Left lobe of liver (tissue), 2 donors: Measurements from ENCODE around the gene NRG3. TPM values are rescaled to one million over a fixed set of nuclear protein-coding genes. Genes with fewer than 3 reads are reported as not detected.
"Not testable (repeated sequence)": the region's sequence is repeated elsewhere in the genome, so short reads cannot be mapped to it uniquely, and the experiment has no call there.

ENCODE experiments used
- ATAC-seq: fragments of 200-7000 bp; cut with Tn5 transposase; one replicate; pipeline ENCODE4 v1.9.1; 2020; ENCODE audit warnings: mild to moderate bottlenecking, moderate library complexity
- DNase-seq: peaks from one replicate; pipeline ENCODE4 v3.0.0-alpha.2; 2020; ENCODE audit warnings: low spot score
- total RNA-seq: library from RNA; stranded (reverse); gene quantifications from one replicate; pipeline ENCODE4 v1.2.1, GENCODE V29; 2021
- donor health status: DM: no; HTN: no; CAD: no; lungs with moderate emphysema.
- donor health status: DM: no; HTN: yes; CAD: no.

Gene NRG3
- total RNA-seq, 1 donor from 2014 or later, result 1.1 TPM

DNA sequence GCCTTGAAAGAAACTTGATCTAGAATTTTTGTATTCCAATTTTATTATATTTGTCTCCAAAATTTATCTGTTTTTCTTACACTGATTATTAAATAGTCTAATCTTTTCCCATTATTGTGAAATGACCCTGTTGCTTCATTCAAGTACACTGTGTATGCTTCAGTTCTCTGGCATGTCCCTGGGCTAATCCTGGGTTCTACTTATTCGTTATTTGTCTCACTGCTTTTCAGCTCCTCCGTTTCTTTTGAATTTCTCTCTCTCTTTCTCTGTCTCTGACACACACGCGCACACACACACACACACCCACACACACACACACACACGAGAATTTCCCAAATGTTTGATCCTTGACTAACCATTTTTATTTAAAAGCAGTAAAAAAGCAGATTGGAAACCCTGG is 768.6 kb downstream of the NRG3 start:
- peak; percentile 69 for ATAC-seq

DNA sequence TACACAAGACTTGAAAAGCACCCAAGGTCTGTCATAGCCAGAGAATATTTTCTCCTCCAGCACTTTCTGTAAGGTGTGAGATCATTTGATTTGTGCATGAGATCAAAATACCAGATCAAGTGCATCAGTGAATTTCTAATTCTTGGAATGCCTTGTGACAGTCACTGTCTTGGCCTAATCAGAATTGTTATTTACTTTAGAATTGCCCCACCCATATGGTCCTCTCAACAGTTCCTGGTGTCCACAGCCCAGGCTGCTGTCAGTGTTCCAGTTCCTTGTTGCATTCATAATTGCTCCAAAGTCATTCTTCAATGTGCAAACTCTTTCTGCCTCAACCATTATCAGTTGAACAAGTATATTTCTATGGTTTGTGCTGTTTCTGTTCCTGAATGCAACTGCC is 770.2 kb downstream of the NRG3 start:
- DNase-seq (no peak), ATAC-seq (no peak)

More for the DNA sequence above, 768.6 kb downstream of the NRG3 start:
- DNase-seq, result no peak

DNA sequence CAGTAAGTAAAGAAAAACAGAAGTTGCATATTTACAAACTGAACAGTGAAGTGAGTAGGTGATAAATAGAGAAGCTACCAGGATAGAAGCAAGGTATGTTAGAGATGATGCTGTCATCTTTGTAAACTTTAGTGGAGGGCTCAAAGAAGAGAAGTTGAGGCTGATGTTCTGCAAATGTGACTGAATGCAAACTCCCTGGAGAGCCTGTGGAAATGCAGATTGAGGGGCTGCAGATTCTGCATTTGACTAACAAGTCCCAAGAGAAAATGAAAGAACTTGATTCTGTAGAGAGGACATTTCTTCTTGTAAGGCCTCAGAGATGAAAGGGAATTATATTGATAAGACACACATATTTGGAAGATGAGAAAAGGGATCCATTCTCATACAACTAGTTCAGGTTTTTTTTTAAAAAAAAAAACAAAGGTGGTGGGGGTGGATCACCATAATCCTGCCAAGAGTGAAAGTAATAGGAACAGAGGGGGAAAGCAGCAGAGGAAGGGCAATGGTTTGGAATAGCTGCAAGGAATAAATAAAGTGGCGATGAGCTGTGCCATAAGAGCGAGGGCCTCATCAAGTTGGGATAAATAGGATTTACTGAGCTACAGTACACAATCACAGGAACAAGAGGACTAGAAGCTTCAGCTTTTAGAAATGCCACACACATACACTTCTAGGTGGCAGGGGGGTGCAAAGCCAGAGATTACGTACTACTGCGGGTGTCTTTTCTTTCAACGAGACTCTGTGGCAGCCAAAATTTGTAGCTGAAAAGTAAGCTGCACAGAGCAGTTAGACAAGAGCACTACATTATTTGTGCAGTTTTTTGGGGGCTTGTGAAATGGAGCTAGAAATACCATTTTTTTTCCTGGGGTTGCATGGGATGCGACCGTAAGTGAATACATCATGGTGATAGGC is 778.5 kb downstream of the NRG3 start:
- ATAC-seq, result no peak
- DNase-seq, result no peak

DNA sequence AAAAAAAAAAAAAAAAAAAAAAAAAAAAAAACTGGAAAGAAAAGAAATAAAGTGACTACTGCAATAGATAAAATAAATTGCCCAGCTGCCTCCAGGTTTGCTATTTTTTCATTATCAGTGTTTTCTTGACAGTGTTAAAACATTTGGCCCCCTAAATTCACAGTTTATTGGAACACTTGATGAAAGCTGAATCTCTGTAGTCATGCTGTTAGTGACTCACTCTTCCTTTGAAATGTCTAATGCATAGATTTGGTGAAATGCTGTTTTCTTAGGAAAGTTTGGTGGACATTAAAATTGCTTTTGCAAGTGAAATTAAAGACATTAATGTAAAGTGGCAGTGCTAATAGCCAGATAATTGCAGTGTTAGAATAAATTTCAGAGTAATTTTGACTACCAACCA is 785.2 kb downstream of the NRG3 start:
- no peak for ATAC-seq
- no peak for DNase-seq

DNA sequence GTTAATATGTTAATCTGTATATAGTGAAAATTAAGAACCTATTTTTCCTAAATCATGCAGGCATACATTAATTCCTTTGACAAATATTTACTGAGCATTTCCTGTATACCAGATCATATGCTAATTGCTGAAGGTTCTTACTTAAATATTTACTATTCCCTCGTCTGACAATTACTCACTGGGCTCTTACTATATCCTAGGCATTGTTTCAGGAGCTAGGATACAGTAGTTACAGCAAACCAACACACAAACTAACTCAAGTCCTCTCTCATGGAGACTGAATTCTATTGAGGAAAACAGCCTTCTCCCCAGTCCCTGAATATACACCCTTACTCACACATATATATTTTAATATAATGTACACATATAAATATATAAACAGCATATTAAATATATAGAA is 786.0 kb downstream of the NRG3 start:
- DNase-seq, result no peak

DNA sequence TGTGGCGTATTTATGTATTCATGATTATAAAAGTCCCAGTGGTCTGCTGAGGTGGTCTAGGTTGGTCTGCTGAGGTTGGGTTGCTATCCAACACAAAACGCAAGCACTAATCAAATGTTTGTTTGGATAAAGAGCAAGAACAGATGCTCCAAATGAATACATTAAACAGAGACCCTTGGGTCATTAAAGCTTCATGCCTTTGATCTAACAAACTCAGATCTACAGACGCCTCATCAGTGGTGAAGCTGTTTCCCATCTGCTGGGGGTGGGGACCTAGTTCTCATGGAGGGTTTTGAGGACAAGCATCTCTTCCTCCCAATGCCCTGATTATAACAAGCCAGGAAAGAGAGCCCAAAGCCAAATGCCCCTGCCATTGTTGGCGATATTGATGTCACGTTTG is 786.7 kb downstream of the NRG3 start:
- DNase-seq (no peak), ATAC-seq (no peak)

More for the DNA sequence above, 786.0 kb downstream of the NRG3 start:
- ATAC-seq, result no peak

DNA sequence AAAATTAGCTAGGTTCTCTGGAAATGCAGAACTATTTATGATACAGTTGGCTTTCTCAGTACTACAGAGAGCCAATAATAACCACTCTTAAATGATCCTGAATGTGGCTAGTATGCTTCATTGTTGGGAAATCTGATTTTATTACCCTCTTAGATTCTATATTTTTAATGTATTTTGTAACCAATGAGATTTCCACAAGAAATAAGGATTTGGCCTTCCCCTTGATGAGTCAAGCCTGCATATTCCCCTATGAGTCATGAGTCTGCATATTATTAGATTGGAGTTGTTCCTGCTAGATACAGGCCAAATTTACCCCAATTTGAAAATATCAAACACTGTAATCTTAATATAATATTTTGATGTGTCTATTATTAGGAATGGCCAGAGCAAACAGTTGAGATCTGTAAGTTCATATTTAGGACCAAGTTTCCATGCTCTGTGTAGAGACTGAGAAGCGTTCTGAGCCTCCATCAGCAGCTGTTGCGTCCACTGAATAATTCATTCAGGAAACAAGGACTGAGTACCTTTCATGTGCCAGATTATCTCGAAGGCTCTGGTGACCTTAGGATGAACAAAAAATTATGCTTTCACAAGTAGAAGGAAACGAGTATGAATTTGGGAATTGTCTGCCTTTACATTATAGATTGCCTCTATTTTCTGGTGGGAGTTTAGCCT is 793.4 kb downstream of the NRG3 start:
- DNase-seq (no peak), ATAC-seq (no peak)

DNA sequence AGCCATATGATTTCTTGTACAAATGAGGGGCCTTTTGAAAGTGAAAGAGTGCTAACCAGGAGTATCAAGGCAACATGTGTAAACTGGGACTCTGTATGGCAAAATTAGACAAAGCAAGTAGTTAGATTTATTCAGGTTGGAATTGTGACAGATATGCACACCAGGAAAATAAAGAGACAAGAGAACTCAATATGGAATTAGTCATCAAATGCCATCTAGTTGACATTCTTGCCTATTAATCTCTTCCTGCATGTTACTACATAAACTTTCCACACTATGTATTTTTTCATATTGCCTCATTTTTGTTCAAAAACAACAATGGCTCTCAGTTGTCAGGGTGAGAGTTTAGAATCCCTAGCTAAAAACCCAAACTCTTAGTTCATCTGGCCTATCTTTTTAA is 799.0 kb downstream of the NRG3 start:
- DNase-seq (no peak), ATAC-seq (no peak)

DNA sequence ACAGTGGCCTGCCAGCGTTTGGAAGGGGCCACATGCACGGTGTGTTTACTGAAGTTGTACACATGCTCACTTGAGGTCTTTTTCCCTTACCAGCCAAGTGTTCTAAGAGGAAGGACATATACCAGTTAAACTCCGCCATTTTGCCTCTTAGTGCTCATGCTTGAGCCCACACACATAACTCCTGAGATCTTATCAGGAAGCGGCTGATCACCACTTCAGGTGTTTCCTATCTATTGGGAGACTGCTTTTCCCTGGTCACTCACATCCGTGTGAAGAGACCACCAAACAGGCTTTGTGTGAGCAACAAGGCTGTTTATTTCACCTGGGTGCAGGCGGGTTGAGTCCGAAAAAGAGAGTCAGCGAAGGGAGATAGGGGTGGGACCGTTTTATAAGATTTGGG is 802.9 kb downstream of the NRG3 start:
- ATAC-seq, DNase-seq: not testable (repeated sequence)

DNA sequence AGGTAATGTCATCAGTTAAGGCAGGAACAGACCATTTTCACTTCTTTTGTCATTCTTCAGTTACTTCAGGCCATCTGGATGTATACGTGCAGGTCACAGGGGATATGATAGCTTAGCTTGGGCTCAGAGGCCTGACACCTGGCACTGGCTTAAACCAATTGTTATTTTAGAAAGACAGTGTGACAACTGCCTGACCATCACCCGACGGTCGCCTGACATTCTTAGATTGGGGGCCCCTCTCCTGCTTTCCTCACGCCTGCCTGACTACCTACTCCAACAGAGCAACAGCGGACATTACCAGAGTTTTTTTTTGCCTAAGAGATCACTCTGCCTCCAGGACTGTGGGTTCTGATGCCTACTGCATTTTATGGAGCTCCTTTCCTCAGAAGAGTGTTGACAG is 803.5 kb downstream of the NRG3 start:
- ATAC-seq, DNase-seq: not testable (repeated sequence)

DNA sequence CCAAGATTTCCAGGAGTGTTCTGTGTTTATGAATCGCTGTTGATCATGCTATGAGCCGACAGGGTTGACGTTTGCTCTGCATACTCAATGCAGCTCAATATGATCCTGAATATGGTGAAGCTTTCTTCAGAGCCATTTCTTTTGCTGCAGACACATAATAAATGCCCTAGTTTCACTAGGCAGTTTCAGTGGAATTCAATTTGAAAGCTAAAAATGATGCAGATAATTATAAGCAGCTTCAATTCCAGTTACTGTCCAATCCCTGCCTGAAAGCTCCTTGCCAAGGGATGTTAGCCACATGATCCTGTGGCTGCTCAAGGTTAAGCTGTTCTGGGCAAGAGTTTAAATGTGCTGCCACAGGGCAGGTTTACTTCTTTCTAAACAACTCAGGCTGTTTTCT is 805.6 kb downstream of the NRG3 start:
- DNase-seq (no peak), ATAC-seq (no peak)

DNA sequence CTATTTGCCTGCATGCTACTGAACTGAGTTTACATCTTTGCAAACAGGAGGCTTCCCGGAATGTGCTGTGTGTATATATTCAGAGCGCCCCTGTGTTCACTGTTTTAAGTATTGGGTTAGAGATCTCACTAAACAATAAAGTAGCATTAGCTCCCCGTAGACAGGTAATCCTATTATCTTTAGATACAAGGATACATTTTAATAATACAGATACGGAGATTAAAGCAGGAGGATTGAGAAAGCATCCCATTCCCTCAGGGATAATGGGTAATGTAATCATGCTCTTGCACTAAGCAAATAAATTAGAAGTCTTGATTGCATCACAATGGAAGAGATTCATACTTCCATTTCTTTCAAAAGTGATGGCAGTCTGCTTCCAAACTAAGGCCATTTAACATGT is 809.0 kb downstream of the NRG3 start:
- DNase-seq (no peak), ATAC-seq (no peak)

DNA sequence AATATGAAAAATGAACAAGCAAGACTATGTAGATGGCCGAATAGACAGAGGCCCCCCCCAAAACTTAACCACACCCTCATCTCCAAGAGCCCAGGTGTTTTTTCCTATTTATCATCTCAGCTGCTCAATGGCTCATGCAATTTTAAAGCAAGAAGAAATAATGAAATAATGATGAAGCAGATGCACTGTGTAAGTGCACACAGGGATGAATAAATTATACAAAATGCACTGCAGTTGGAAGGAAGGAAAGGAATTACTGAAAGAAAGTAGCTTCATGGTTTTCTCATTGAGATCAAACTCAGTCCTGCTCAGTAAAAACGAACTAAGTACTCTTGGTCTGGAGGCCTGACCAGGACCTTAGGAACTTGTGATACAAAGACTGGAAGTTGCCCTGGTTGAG is 810.1 kb downstream of the NRG3 start:
- DNase-seq, result no peak
- no peak for ATAC-seq

DNA sequence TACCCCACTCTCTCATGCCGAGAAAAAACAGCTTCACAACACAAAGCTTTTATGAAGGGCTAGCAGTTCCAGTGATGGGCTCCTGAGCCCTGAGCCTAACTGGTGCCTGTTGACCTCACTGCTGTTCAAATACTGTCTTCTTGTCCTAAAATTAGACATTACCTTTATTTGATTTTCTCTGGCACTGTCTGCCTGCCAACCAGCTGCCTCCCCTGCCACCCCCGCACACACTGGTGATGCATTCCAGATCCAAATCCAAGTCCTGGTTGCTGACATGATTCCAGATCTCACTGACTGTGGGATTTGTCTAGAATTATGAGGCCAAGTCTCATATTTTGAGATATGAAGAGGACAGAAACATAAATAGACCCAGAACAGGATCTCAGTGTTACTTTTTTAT is 816.2 kb downstream of the NRG3 start:
- ATAC-seq (no peak), DNase-seq (no peak)

DNA sequence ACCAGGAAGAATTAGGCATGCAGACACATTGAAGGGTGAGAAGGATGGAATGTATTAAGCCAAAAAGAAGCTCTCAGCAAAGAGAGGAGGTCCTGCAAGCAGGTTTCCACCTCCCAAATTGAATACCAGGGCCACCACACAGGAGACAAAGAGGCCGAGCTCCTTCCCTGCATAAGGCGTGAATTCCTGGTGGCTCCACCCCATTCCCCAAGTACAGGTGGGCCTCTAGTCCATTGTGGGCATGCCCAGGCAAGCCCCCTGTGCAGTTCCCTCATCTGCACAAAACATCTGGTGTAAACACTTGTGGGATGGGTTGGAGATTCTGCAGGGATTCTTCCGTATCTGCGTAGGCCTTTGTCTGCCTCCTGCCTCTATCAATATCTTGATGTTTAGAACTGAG is 817.5 kb downstream of the NRG3 start:
- no peak for DNase-seq
- ATAC-seq, result no peak

DNA sequence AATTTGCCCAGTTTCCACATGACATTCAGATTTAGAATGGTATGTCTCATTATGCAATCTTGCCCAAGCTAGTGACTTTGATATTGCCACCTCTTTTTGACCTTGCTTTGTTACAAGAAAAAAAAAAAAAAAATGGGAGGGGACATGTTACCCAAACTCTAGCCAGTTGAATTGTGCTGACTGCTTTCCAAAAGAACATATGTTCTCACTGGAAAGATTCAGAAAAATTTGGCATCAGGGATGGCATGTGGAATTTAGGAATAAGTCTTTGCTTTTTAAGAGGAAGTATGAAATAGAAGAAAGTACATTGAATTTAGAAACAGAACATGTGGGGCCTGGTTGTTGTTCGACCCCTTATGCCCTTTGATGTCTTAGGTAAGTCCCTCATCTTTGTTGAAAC is 846.8 kb downstream of the NRG3 start:
- no peak for ATAC-seq
- DNase-seq, result no peak

DNA sequence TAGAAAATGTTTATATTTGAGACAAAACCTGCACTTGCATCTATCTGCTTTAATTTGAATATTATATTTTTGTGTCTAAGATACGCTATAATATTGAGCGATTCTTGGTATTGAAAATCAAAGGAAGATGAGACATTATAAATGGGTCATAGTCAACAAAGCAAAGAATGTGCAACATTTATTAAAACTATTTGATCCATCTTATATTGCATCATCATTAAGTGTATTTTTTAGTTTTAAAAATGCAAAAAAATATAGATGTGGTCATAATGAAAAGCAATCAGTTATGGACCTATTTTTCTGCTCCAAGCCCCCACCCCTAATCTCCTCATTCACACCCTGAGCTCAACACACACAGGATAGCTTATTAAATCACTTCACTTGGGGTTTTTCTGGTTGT is 847.3 kb downstream of the NRG3 start:
- ATAC-seq (no peak), DNase-seq (no peak)

DNA sequence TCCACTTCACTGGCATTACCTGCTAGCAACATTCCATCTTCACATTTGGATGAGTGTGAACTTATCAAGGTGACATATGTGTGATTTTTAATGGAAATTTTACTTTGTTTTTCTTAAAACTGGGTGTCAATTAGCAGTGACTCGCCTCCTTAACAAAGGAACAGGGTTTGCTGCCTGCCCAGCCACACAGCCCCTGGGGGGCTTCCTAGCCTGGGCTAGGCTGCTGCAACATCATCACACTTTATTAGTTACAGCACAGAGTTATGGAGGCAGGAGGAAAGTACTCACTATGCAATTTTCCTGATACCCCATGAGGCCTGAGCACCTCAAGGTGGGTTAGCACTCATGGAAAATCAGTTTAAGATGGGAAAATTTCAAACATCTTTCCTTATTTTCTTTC is 861.3 kb downstream of the NRG3 start:
- DNase-seq (no peak), ATAC-seq (no peak)

DNA sequence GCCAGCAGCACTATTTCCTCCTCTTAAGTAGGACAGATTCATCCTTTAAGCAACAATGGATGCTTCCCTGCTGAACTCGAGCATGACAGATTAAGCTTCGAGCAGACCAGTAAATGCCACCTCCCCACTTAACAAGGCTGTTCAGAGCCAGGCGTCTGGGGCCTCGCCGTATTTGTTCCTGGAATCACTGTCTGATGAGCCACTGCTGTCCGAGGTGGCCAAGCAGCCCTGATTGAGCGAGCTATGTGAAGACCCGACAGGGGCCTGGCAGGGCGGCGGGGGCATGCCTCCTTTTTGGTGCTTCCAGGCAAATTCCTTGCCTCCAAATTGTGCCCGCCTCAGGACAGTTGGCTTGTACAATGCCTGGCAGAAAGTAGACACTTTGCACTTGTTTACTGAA is 862.6 kb downstream of the NRG3 start:
- no peak for ATAC-seq
- no peak for DNase-seq

DNA sequence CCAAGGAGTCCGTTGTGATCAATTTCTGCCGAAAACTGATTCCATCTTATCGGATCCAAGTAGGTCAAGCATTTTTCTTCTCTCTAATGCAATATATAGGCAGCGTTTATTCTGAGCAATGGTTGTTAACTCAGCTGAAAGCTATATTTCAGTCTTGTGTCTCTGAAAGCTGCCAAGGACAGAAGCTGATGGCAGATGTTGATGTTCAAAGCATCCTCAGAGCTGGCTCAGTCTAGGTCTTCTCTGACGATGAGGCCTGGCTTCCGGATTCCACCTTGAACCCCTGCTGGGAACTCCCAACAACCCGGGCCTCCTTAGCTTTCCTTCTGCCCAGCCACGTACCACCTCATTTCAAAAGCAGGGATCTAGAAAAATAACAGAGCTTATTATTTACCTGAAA is 863.6 kb downstream of the NRG3 start:
- DNase-seq, result no peak
- ATAC-seq, result no peak

DNA sequence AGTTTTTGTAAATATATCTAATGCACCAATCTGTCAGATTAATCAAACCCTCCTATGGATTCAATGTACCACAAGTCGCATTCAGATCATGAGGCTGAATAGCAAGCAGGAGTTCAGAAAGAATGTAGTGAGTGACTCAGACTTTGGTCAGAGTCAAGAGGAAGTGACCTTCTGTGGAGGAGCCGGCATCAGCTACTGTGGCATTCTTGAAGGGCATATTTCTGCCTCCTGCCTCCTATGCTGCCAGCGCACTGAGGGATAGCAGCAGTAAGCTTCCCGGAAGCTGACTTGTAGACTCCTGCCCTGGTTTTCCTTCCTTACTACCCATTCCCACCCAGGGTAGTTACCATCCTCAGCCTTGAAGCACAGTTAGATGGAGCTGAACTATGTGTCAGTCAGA is 867.5 kb downstream of the NRG3 start:
- DNase-seq (no peak), ATAC-seq (no peak)

DNA sequence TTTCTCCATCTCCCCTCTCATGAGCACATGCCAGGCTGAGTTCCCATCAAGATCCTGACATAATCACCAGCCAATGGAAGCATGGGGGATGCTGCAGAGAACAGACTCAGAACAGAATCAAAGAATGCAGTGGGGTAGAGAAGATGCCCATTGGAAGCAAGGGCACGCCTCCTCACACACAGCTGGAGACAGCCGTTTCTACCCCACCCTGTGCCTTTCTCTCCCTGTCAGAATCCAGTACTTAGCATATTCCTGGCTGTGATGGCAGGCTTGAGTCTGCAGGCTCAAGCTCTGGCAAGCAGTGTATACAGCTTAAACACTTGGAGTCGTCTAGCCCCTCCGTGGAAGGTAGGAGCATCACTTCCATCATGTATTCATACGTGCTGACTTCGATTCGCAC is 867.9 kb downstream of the NRG3 start:
- ATAC-seq, result no peak
- DNase-seq, result no peak
